Fibroblast of pulmonary artery (primary cell): ENCODE data around the gene CALCOCO1.
A peak's percentile ranks its signal among the peaks of the same experiment; 100 is the strongest.
"Not testable (repeated sequence)": the region's sequence is repeated elsewhere in the genome, so short reads cannot be mapped to it uniquely, and the experiment has no call there.

ENCODE experiments used
- DNase-seq: peaks from one replicate; pipeline ENCODE4 v3.0.0-alpha.2; 2010; ENCODE audit warnings: low read depth
- H3K4me3 ChIP-seq: replicated peaks from 2 replicates; pipeline ENCODE4 v1.5.1; 2011; ENCODE audit warnings: low read depth, mild to moderate bottlenecking, control low read depth, low read length, moderate library complexity
- CTCF ChIP-seq: IDR thresholded peaks from 2 replicates; pipeline ENCODE4 v1.5.1; 2011; ENCODE audit warnings: mild to moderate bottlenecking, control low read depth, low read length, inconsistent platforms; ENCODE audit errors: missing control alignments

Gene CALCOCO1

GRCh38 chr12:53725824-53726223 lies 1.4 kb downstream of the CALCOCO1 start:
- peak overlapping the region; percentile 63 for H3K4me3 ChIP-seq
- DNase-seq, result no peak
- TF ChIP-seq CTCF, result no peak

GRCh38 chr12:53722450-53723041 lies 4.7 kb downstream of the CALCOCO1 start:
- H3K4me3 ChIP-seq, result no peak overlapping the region
- no peak for TF ChIP-seq CTCF
- DNase-seq, result no peak

- no peak for DNase-seq
- no peak for TF ChIP-seq CTCF
- H3K4me3 ChIP-seq, result no peak overlapping the region
Observed at GRCh38 chr12:53720946-53721345, 6.3 kb downstream of the CALCOCO1 start.

GRCh38 chr12:53719649-53720048 lies 7.6 kb downstream of the CALCOCO1 start:
- DNase-seq, result no peak
- H3K4me3 ChIP-seq, result no peak overlapping the region
- TF ChIP-seq CTCF, result no peak

- not testable (repeated sequence) for DNase-seq, H3K4me3 ChIP-seq
Observed at GRCh38 chr12:53718567-53718966, 8.7 kb downstream of the CALCOCO1 start.

- no peak for TF ChIP-seq CTCF
- no peak overlapping the region for H3K4me3 ChIP-seq
Observed at GRCh38 chr12:53717319-53717718, 9.9 kb downstream of the CALCOCO1 start.

GRCh38 chr12:53714004-53714403 lies 13.2 kb downstream of the CALCOCO1 start:
- DNase-seq, result no peak
- no peak for TF ChIP-seq CTCF
- no peak overlapping the region for H3K4me3 ChIP-seq

More at GRCh38 chr12:53717319-53717718, 9.9 kb downstream of the CALCOCO1 start:
- no peak for DNase-seq
